ENCODE measurements around the gene ZFHX3.

ZFHX3 gene

DNA sequence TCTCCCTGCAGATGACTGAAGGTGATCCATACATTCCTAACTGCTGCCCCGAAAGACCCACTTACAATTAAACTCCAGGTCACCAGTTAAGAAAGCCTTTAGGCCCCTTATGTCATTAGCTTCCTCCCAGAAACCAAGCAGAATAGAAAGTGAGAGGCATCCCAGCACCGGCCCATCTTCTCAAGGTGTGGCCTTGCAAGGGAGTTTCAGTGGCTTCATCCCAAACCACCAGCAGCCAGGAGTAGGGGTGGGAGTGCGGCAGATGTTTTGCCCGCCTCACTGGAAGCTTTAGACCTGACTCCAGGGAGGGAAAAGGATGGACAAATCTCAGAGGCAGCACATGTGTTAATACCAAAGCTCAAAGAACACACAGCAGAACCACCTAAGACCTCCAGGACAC is 5.1 kb downstream of the ZFHX3 start:
- TF ChIP-seq CTCF (conservative IDR thresholded peaks at IDR 0.05; ENCODE audit: low read depth, low read length): no peak
- DNase-seq (ENCODE audit: low read depth): no peak
- H3K4me3 ChIP-seq (ENCODE audit: low read length): no peak overlapping the region

DNA sequence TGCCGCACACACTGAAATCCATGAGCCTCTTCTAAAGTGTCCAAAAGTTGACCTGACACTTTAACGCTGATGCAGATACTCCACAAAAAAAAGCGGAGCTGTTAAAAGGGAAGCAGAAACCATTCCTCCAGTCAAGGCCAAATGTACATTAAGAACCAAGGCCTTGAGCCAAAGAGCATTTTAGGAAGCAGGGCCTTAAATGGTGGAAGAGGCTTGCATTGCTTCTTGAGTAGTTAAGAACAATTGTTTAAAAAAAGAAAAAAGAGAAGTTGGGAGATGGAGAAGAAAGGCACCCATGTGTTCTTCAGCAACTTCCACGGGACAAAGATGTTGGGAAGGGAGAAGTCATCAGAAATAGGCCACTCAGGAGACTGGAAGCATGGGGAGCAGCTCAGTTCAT is 6.3 kb downstream of the ZFHX3 start:
- DNase-seq (ENCODE audit: low read depth): no peak
- H3K4me3 ChIP-seq (ENCODE audit: low read length): no peak overlapping the region
- no peak for TF ChIP-seq CTCF (conservative IDR thresholded peaks at IDR 0.05; ENCODE audit: low read depth, low read length)

GRCh38 chr16:73040735-73041402 is 7.1 kb downstream of the ZFHX3 start:
- DNase-seq (ENCODE audit: low read depth): no peak
- no peak for TF ChIP-seq CTCF (conservative IDR thresholded peaks at IDR 0.05; ENCODE audit: low read depth, low read length)
- no peak overlapping the region for H3K4me3 ChIP-seq (ENCODE audit: low read length)

- H3K4me3 ChIP-seq (ENCODE audit: low read length): no peak overlapping the region
- TF ChIP-seq CTCF (conservative IDR thresholded peaks at IDR 0.05; ENCODE audit: low read depth, low read length): no peak
- DNase-seq (ENCODE audit: low read depth): no peak
Observed at GRCh38 chr16:73040136-73040535, 7.8 kb downstream of the ZFHX3 start.

DNA sequence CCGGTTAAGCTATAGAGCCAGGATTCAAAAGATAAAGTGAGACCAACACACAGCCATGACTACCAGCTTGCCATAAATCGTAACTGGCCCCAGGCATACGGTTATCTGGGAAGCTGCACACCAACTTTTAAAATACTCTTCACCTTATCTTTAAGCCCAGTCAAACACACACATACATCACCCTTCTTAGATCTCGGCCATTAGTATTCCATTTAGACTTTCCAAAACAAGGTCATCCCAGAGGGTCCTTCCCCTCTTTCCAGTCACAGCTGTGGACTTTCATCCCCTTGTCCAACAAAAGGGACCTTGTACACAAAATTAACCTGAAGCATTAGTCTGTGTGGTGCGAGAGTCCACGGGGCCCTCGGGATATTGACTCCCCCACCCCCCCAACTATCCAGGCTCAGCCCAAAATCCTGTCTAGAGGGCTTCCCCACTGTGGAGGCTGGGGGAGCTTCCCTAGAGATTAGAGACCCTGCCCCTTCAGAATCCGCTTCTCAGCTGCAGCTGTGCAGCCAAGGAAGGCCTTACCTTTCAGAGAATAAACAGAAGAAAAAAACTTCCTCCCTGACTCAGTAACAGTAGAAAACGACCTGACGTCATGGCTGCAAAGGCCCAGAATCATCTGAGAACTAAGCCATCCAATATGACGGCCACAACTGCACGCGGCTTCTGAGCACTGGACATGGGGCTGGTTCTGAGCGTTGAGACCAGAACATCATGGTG is 9.9 kb downstream of the ZFHX3 start:
- TF ChIP-seq CTCF (conservative IDR thresholded peaks at IDR 0.05; ENCODE audit: low read depth, low read length): no peak
- no peak for DNase-seq (ENCODE audit: low read depth)
- H3K4me3 ChIP-seq (ENCODE audit: low read length): no peak overlapping the region

DNA sequence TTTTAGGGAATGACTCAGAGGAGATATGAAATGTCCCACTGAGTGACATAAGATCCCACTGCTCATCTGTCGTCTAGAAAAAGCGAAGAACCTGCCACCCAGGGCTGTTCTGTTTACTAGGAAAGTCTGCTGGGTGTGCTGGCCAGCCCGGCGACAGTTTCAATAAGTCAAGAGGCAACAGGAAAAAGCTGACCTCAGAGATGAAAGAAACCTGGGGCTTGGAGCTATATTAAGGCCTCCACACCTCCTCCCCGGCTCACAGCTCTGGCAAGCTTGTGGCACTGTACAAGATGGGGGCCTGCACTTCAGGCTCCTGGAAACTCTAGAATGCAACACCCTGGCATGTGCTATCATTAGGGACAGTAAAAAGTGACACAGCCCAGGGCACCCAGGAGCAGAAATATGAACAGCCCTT is 10.6 kb downstream of the ZFHX3 start:
- no peak for TF ChIP-seq CTCF (conservative IDR thresholded peaks at IDR 0.05; ENCODE audit: low read depth, low read length)
- DNase-seq (ENCODE audit: low read depth): no peak
- no peak overlapping the region for H3K4me3 ChIP-seq (ENCODE audit: low read length)
